H9 (cell line): Measurements from ENCODE around the gene CHCHD3. TPM values are rescaled to one million over a fixed set of nuclear protein-coding genes. Genes with fewer than 3 reads are reported as not detected.

Experiments used
- DNase-seq: peaks from one replicate; pipeline ENCODE4 v3.0.0-alpha.2; 2017
- H2AFZ ChIP-seq: one replicate; pipeline ENCODE4 v1.6.1; 2013; ENCODE audit warnings: mild to moderate bottlenecking, low read length, control low read depth, moderate library complexity
- H2AK5ac ChIP-seq: 2 replicates; pipeline ENCODE4 v1.6.1; 2013; ENCODE audit warnings: low read length, control low read depth, mixed read lengths; ENCODE audit not compliant: insufficient read length
- H2BK120ac ChIP-seq: one replicate; pipeline ENCODE4 v1.6.1; 2013; ENCODE audit warnings: low read depth, mild to moderate bottlenecking, low read length, control low read depth, inconsistent platforms; ENCODE audit not compliant: poor library complexity, severe bottlenecking
- H2BK12ac ChIP-seq: 2 replicates; pipeline ENCODE4 v1.6.1; 2013; ENCODE audit warnings: low read length, control low read depth, mixed read lengths, low read depth; ENCODE audit not compliant: insufficient read length
- H2BK15ac ChIP-seq: 2 replicates; pipeline ENCODE4 v1.6.1; 2013; ENCODE audit warnings: low read depth, low read length, control low read depth
- H2BK20ac ChIP-seq: one replicate; pipeline ENCODE4 v1.6.1; 2013; ENCODE audit warnings: low read depth, mild to moderate bottlenecking, low read length, control low read depth, inconsistent platforms; ENCODE audit not compliant: poor library complexity, severe bottlenecking
- H2BK5ac ChIP-seq: 2 replicates; pipeline ENCODE4 v1.6.1; 2013; ENCODE audit warnings: low read length, control low read depth, mixed read lengths; ENCODE audit not compliant: insufficient read length
- H3K14ac ChIP-seq: 2 replicates; pipeline ENCODE4 v1.6.1; 2013; ENCODE audit warnings: low read length, control low read depth; ENCODE audit not compliant: insufficient read depth
- H3K18ac ChIP-seq: 2 replicates; pipeline ENCODE4 v1.6.1; 2013; ENCODE audit warnings: low read depth, mild to moderate bottlenecking, mixed read lengths, low read length, control low read depth; ENCODE audit not compliant: insufficient read length
- H3K23ac ChIP-seq: 2 replicates; pipeline ENCODE4 v1.6.1; 2013; ENCODE audit warnings: low read length, control low read depth, mixed read lengths, low read depth; ENCODE audit not compliant: insufficient read length
- H3K23me2 ChIP-seq: 2 replicates; pipeline ENCODE4 v1.6.1; 2013; ENCODE audit warnings: low read depth, mild to moderate bottlenecking, mixed read lengths, low read length, control low read depth; ENCODE audit not compliant: insufficient read length, poor library complexity, severe bottlenecking
- H3K27ac ChIP-seq: 2 replicates; pipeline ENCODE4 v1.5.1; 2013; ENCODE audit warnings: low read length, control low read depth, mixed read lengths, low read depth; ENCODE audit not compliant: insufficient read length
- H3K27me3 ChIP-seq: 2 replicates; pipeline ENCODE4 v1.6.1; 2013; ENCODE audit warnings: low read length, control low read depth, inconsistent platforms; ENCODE audit not compliant: insufficient read depth
- H3K4ac ChIP-seq: 2 replicates; pipeline ENCODE4 v1.6.1; 2013; ENCODE audit warnings: low read depth, mild to moderate bottlenecking, control low read depth, inconsistent platforms, low read length, moderate library complexity
- H3K4me1 ChIP-seq: 2 replicates; pipeline ENCODE4 v1.6.1; 2013; ENCODE audit warnings: low read length, control low read depth, inconsistent platforms; ENCODE audit not compliant: insufficient read depth
- H3K4me2 ChIP-seq: 2 replicates; pipeline ENCODE4 v1.6.1; 2013; ENCODE audit warnings: low read length, control low read depth, mixed read lengths; ENCODE audit not compliant: insufficient read length, insufficient read depth
- H3K56ac ChIP-seq: 2 replicates; pipeline ENCODE4 v1.6.1; 2013; ENCODE audit warnings: low read depth, mild to moderate bottlenecking, mixed read lengths, low read length, control low read depth; ENCODE audit not compliant: insufficient read length
- H3K79me1 ChIP-seq: 2 replicates; pipeline ENCODE4 v1.6.1; 2013; ENCODE audit warnings: low read depth, mild to moderate bottlenecking, moderate library complexity, low read length, control low read depth, inconsistent platforms; ENCODE audit not compliant: insufficient read depth, poor library complexity, severe bottlenecking
- H3K79me2 ChIP-seq: 2 replicates; pipeline ENCODE4 v1.6.1; 2013; ENCODE audit warnings: low read length, control low read depth, inconsistent platforms; ENCODE audit not compliant: insufficient read depth
- H3K9ac ChIP-seq: 2 replicates; pipeline ENCODE4 v1.6.1; 2013; ENCODE audit warnings: low read length, control low read depth, mixed read lengths; ENCODE audit not compliant: insufficient read length; ENCODE audit errors: extremely low read depth
- H3K9me3 ChIP-seq: one replicate; pipeline ENCODE4 v1.6.1; 2013; ENCODE audit warnings: low read depth, low read length, inconsistent platforms; ENCODE audit not compliant: control insufficient read depth
- H3T11ph ChIP-seq: one replicate; pipeline ENCODE4 v1.6.1; 2013; ENCODE audit warnings: mild to moderate bottlenecking, low read length, control low read depth, inconsistent platforms
- H4K20me1 ChIP-seq: one replicate; pipeline ENCODE4 v1.6.1; 2013; ENCODE audit not compliant: control insufficient read depth, insufficient read length, insufficient read depth
- H4K5ac ChIP-seq: 2 replicates; pipeline ENCODE4 v1.6.1; 2013; ENCODE audit warnings: low read depth, mild to moderate bottlenecking, mixed read lengths, low read length, control low read depth; ENCODE audit not compliant: insufficient read length
- H4K8ac ChIP-seq: replicated peaks from 2 replicates; pipeline ENCODE4 v1.6.1; 2013; ENCODE audit warnings: low read length, control low read depth, mixed read lengths, low read depth; ENCODE audit not compliant: insufficient read length
- H4K91ac ChIP-seq: 2 replicates; pipeline ENCODE4 v1.6.1; 2013; ENCODE audit warnings: low read depth, mild to moderate bottlenecking, moderate library complexity, mixed read lengths, low read length, control low read depth; ENCODE audit not compliant: insufficient read length
- H3K27ac Mint-ChIP-seq, 3 experiments: 2 replicates in 2 of 3; 3 replicates in 1 of 3; pipeline ENCODE4 v1.8.0; 2020 to 2021; ENCODE audit warnings: mixed read lengths in 3 of 3, mild to moderate bottlenecking in 1 of 3, moderate library complexity in 1 of 3
- H3K27me3 Mint-ChIP-seq: 2 replicates; pipeline ENCODE4 v1.8.0; 2021; ENCODE audit warnings: low read depth, mild to moderate bottlenecking, moderate library complexity, mixed read lengths
- H3K36me3 Mint-ChIP-seq, 3 experiments: 2 replicates in 2 of 3; 3 replicates in 1 of 3; pipeline ENCODE4 v1.8.0; 2020 to 2021; ENCODE audit warnings: low read depth in 3 of 3, mixed read lengths in 3 of 3; ENCODE audit not compliant: insufficient read depth in 1 of 3
- H3K4me1 Mint-ChIP-seq, 2 experiments: 2 replicates each; pipeline ENCODE4 v1.8.0; 2020; ENCODE audit warnings: mixed read lengths in 2 of 2
- H3K4me3 Mint-ChIP-seq, 2 experiments: 2 replicates in 1 of 2; 3 replicates in 1 of 2; pipeline ENCODE4 v1.8.0; 2020 to 2021; ENCODE audit warnings: mild to moderate bottlenecking in 2 of 2, mixed read lengths in 2 of 2, moderate library complexity in 1 of 2
- H3K9me3 Mint-ChIP-seq, 2 experiments: 2 replicates in 1 of 2; 3 replicates in 1 of 2; pipeline ENCODE4 v1.8.0; 2020; ENCODE audit warnings: mild to moderate bottlenecking in 2 of 2, mixed read lengths in 2 of 2, moderate library complexity in 1 of 2
- CTCF ChIP-seq: fragments of 200-600 bp; sonication (generic); conservative IDR thresholded peaks from 3 replicates; pipeline ENCODE4 v1.8.0; 2021; ENCODE audit warnings: antibody characterized with exemption, mild to moderate bottlenecking
- WGBS: extraction: QIAGEN DNeasy Blood & Tissue Kit; methylation state at CpG from one replicate; pipeline ENCODE4 v1.1.7; 2013; ENCODE audit warnings: missing lambda C conversion rate, low lambda C conversion rate, mixed read lengths; ENCODE audit not compliant: insufficient read length; ENCODE audit errors: extremely low coverage; 5-methylcytosine and 5-hydroxymethylcytosine counted together
- total RNA-seq: library from RNA; stranded (reverse); gene quantifications from 2 replicates; pipeline ENCODE4 v1.2.1, GENCODE V29; 2021

Gene CHCHD3
- total RNA-seq, 1 experiment from 2014 or later: 104 TPM

DNA sequence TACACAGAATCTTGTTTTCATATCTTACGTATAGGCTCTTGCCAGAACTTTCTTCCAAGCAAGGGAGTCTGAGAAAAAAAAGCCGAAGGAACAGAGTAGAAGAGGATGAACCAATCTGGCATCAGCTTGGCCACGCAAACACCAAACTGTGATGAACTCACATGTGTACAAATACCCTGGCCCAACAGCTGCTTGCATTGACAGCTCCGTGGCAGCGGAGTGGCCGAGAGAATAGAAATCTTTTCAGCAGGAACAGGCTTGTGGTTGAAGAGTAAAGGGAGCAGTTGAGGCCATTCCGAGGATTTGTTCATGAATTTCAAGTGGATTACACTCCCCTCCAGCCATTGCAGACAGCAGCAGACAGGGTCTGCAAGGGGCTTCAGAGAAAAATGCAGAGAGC lies 331.8 kb downstream of the CHCHD3 start:
- H3K4me3 Mint-ChIP-seq: no peak overlapping the region
- no peaks in the 10 kb centered on the region for H3K9me3 ChIP-seq
- peaks cover 26 to 29% of the 10 kb centered on the region in 2 experiments for H3K4me1 Mint-ChIP-seq

More for the DNA sequence above, 331.8 kb downstream of the CHCHD3 start:
- no peaks in the 10 kb centered on the region for H3K27me3 Mint-ChIP-seq
- Histone ChIP-seq H4K91ac (no peak overlapping the region), H3K23me2 (no peaks in the 10 kb centered on the region), H3K23ac (no peak overlapping the region), H3K4me2 (no peak overlapping the region), H3K79me1 (no peaks in the 10 kb centered on the region), H3K56ac (no peak overlapping the region), H4K20me1 (no peaks in the 10 kb centered on the region), H2BK12ac (no peak overlapping the region), H3K18ac (no peak overlapping the region), H2BK5ac (no peak overlapping the region), H2BK20ac (no peak overlapping the region), H3K79me2 (no peaks in the 10 kb centered on the region), H3K4me1 (peaks cover 8% of the 10 kb centered on the region; the same call in 1 of the 2 replicates), H3K4ac (no peak overlapping the region), H3K27ac (no peak overlapping the region), H4K5ac (no peak overlapping the region), H2BK15ac (no peak overlapping the region), H2AFZ (no peak overlapping the region), H4K8ac (no peak overlapping the region), H3K27me3 (no peaks in the 10 kb centered on the region), H2BK120ac (no peak overlapping the region), H3T11ph (no peak overlapping the region), H3K14ac (no peak overlapping the region), H3K9ac (no peak overlapping the region), H2AK5ac (no peak overlapping the region)
- H3K36me3 Mint-ChIP-seq: no peaks in the 10 kb centered on the region
- no CpG with 5 or more reads among the region's 7 CpGs for WGBS
- H3K27ac Mint-ChIP-seq: no peak overlapping the region
- TF ChIP-seq CTCF: no peak
- no peak for DNase-seq
- H3K9me3 Mint-ChIP-seq: 0 out of 5 replicates have a peak, but pooled peaks cover 0 to 5% of the 10 kb centered on the region in 2 experiments
